Calu3 (cell line): Measurements from ENCODE around the gene MGP. TPM values are rescaled to one million over a fixed set of nuclear protein-coding genes. Genes with fewer than 3 reads are reported as not detected.

ENCODE experiments used
- BruUV-seq: library from RNA; stranded (reverse); fragments of 400-500 nt; replicated peaks from 2 replicates; lab custom pipeline; 2021; lab: Mats Ljungman, UMichigan
- CTCF ChIA-PET: fragments of 300-600 bp; sonication (Branson Sonifier 250); formaldehyde crosslinking; loops from one replicate; lab custom pipeline; 2022; ENCODE audit warnings: antibody characterized with exemption; lab: Charles Lee
- DNase-seq: peaks from one replicate; pipeline ENCODE4 v3.0.0; 2022
- H3K27ac Mint-ChIP-seq: one replicate; pipeline ENCODE4 v1.8.0; 2022; ENCODE audit warnings: mixed read lengths; ENCODE audit not compliant: unreplicated experiment
- H3K27me3 Mint-ChIP-seq: one replicate; pipeline ENCODE4 v1.8.0; 2022; ENCODE audit warnings: mixed read lengths; ENCODE audit not compliant: unreplicated experiment
- H3K36me3 Mint-ChIP-seq: one replicate; pipeline ENCODE4 v1.8.0; 2022; ENCODE audit warnings: mild to moderate bottlenecking, moderate library complexity, mixed read lengths; ENCODE audit not compliant: insufficient read depth, unreplicated experiment
- H3K4me1 Mint-ChIP-seq: one replicate; pipeline ENCODE4 v1.8.0; 2022; ENCODE audit warnings: mild to moderate bottlenecking, low read depth, mixed read lengths; ENCODE audit not compliant: unreplicated experiment
- H3K4me3 Mint-ChIP-seq: one replicate; pipeline ENCODE4 v1.8.0; 2022; ENCODE audit warnings: mild to moderate bottlenecking, low read depth, moderate library complexity, mixed read lengths; ENCODE audit not compliant: unreplicated experiment
- H3K9me3 Mint-ChIP-seq: one replicate; pipeline ENCODE4 v1.8.0; 2022; ENCODE audit warnings: low read depth, mixed read lengths; ENCODE audit not compliant: unreplicated experiment
- CTCF ChIP-seq: fragments of 200-600 bp; IDR thresholded peaks from one replicate; pipeline ENCODE4 v1.8.0; 2022; ENCODE audit warnings: antibody characterized with exemption; ENCODE audit not compliant: unreplicated experiment
- intact Hi-C: fragments of 100-400 bp; cut with micrococcal nuclease; formaldehyde crosslinking; loops from one replicate; pipeline ENCODE4 v1.10.0; 2022; ENCODE audit not compliant: unreplicated experiment
- total RNA-seq: library from RNA; stranded (reverse); gene quantifications from 2 replicates; pipeline ENCODE4 v1.2.3, GENCODE V29; 2022

Gene MGP
- total RNA-seq, 1 experiment from 2014 or later: not detected

- Mint-ChIP-seq H3K4me3 (no peak overlapping the region), H3K4me1 (peaks cover 18% of the 10 kb centered on the region), H3K36me3 (no peaks in the 10 kb centered on the region), H3K27me3 (no peaks in the 10 kb centered on the region), H3K27ac (no peak overlapping the region), H3K9me3 (peaks cover 3% of the 10 kb centered on the region)
- BruUV-seq: no TSS peak
- DNase-seq: no peak
- intact Hi-C loops: no loop called here
- CTCF ChIA-PET: no interaction called here
- TF ChIP-seq CTCF: no peak
Measured at GRCh38 chr12:14900521-14901227, 15.0 kb upstream of the MGP start.

- H3K27me3 Mint-ChIP-seq: no peaks in the 10 kb centered on the region
- no peaks in the 10 kb centered on the region for H3K9me3 Mint-ChIP-seq
- TF ChIP-seq CTCF: no peak
- no TSS peak for BruUV-seq
- CTCF ChIA-PET: no interaction called here
- no peak overlapping the region for H3K4me3 Mint-ChIP-seq
- H3K36me3 Mint-ChIP-seq: no peaks in the 10 kb centered on the region
- H3K4me1 Mint-ChIP-seq: peaks cover 8% of the 10 kb centered on the region
- no peak for DNase-seq
- intact Hi-C loops: no loop called here
- no peak overlapping the region for H3K27ac Mint-ChIP-seq
Measured at GRCh38 chr12:14896521-14897169, 11.0 kb upstream of the MGP start.

GRCh38 chr12:14893506-14894250 is 8.0 kb upstream of the MGP start:
- no peak overlapping the region for H3K27ac Mint-ChIP-seq
- CTCF ChIA-PET: no interaction called here
- H3K27me3 Mint-ChIP-seq: no peaks in the 10 kb centered on the region
- no peak for DNase-seq
- peaks cover 8% of the 10 kb centered on the region for H3K4me1 Mint-ChIP-seq
- H3K36me3 Mint-ChIP-seq: no peaks in the 10 kb centered on the region
- intact Hi-C loops: no loop called here
- no TSS peak for BruUV-seq
- H3K4me3 Mint-ChIP-seq: no peak overlapping the region
- TF ChIP-seq CTCF: no peak
- no peaks in the 10 kb centered on the region for H3K9me3 Mint-ChIP-seq

- peaks cover 8% of the 10 kb centered on the region for H3K4me1 Mint-ChIP-seq
- TF ChIP-seq CTCF: no peak
- no peak overlapping the region for H3K4me3 Mint-ChIP-seq
- intact Hi-C loops: no loop called here
- no TSS peak for BruUV-seq
- CTCF ChIA-PET: no interaction called here
- no peak for DNase-seq
- no peaks in the 10 kb centered on the region for H3K9me3 Mint-ChIP-seq
- H3K36me3 Mint-ChIP-seq: no peaks in the 10 kb centered on the region
- H3K27me3 Mint-ChIP-seq: no peaks in the 10 kb centered on the region
- H3K27ac Mint-ChIP-seq: no peak overlapping the region
Measured at GRCh38 chr12:14892726-14893505, 7.3 kb upstream of the MGP start.
